ENCODE data around the gene AKNA. TPM values are rescaled to one million over a fixed set of nuclear protein-coding genes. Genes with fewer than 3 reads are reported as not detected.
"Not testable (repeated sequence)": the region's sequence is repeated elsewhere in the genome, so short reads cannot be mapped to it uniquely, and the experiment has no call there.

AKNA gene
- polyA plus RNA-seq, 1 donor from 2014 or later, result 1.2 TPM

- no peaks in the 10 kb centered on the region for H3K9me2 ChIP-seq (ENCODE audit: insufficient read depth, low read length)
- H3K9ac ChIP-seq (ENCODE audit: low read length), result no peak overlapping the region
- H3F3A ChIP-seq (ENCODE audit: insufficient read depth, low read length, poor library complexity, severe bottlenecking), result no peaks in the 10 kb centered on the region
- H2AFZ ChIP-seq (ENCODE audit: low read depth, low read length), result no peak overlapping the region
- no peaks in the 10 kb centered on the region for H4K20me1 ChIP-seq (ENCODE audit: insufficient read depth)
- no peaks in the 10 kb centered on the region for H3K27me3 ChIP-seq (ENCODE audit: insufficient read depth, low read depth, low read length)
- no peak overlapping the region for H3K4me2 ChIP-seq (ENCODE audit: low read length)
- H3K79me2 ChIP-seq (replicated peaks; ENCODE audit: insufficient read depth, low read length), result no peaks in the 10 kb centered on the region
- TF ChIP-seq EZH2 (IDR thresholded peaks at IDR 0.05; ENCODE audit: borderline replicate concordance, insufficient read depth, low read length, poor library complexity, severe bottlenecking) (no peak), POLR2AphosphoS5 (IDR thresholded peaks at IDR 0.05) (no peak), EP300 (conservative IDR thresholded peaks at IDR 0.05; ENCODE audit: poor library complexity, severe bottlenecking) (no peak), MXI1 (conservative IDR thresholded peaks at IDR 0.05; ENCODE audit: poor library complexity, severe bottlenecking) (no peak), SMC3 (conservative IDR thresholded peaks at IDR 0.05; ENCODE audit: poor library complexity) (no peak), REST (IDR thresholded peaks at IDR 0.05; ENCODE audit: borderline replicate concordance) (no peak), CTCF (IDR thresholded peaks at IDR 0.05; ENCODE audit: poor library complexity, severe bottlenecking) (no peak), TAF1 (IDR thresholded peaks at IDR 0.05; ENCODE audit: low read depth) (no peak), RAD21 (conservative IDR thresholded peaks at IDR 0.05) (no peak)
- H3K4me3 ChIP-seq (ENCODE audit: low read length), result no peak overlapping the region
- H3K9me3 ChIP-seq (ENCODE audit: low read length), result no peaks in the 10 kb centered on the region
- H3K27ac ChIP-seq (ENCODE audit: low read length), result no peak overlapping the region
- H3K36me3 ChIP-seq (ENCODE audit: insufficient read depth, low read length), result no peaks in the 10 kb centered on the region
Observed at GRCh38 chr9:114321759-114322158, 66.0 kb downstream of the AKNA start.

- H3K9me3 ChIP-seq (ENCODE audit: low read length); H3F3A ChIP-seq (ENCODE audit: insufficient read depth, low read length, poor library complexity, severe bottlenecking); H3K4me3 ChIP-seq (ENCODE audit: low read length); H2AFZ ChIP-seq (ENCODE audit: low read depth, low read length); H3K4me2 ChIP-seq (ENCODE audit: low read length); H3K36me3 ChIP-seq (ENCODE audit: insufficient read depth, low read length); H3K9me2 ChIP-seq (ENCODE audit: insufficient read depth, low read length); H3K9ac ChIP-seq (ENCODE audit: low read length); H3K27me3 ChIP-seq (ENCODE audit: insufficient read depth, low read depth, low read length); H4K20me1 ChIP-seq (ENCODE audit: insufficient read depth); H3K27ac ChIP-seq (ENCODE audit: low read length); H3K79me2 ChIP-seq (replicated peaks; ENCODE audit: insufficient read depth, low read length): not testable (repeated sequence)
Observed at GRCh38 chr9:114320710-114321109, 67.1 kb downstream of the AKNA start.

GRCh38 chr9:114319147-114319546 lies 68.6 kb downstream of the AKNA start:
- H3K9me3 ChIP-seq (ENCODE audit: low read length), result no peaks in the 10 kb centered on the region
- H3K27ac ChIP-seq (ENCODE audit: low read length), result no peak overlapping the region
- TF ChIP-seq EZH2 (IDR thresholded peaks at IDR 0.05; ENCODE audit: borderline replicate concordance, insufficient read depth, low read length, poor library complexity, severe bottlenecking), result no peak
- no peak for TF ChIP-seq REST (IDR thresholded peaks at IDR 0.05; ENCODE audit: borderline replicate concordance)
- no peak for TF ChIP-seq EP300 (conservative IDR thresholded peaks at IDR 0.05; ENCODE audit: poor library complexity, severe bottlenecking)
- no peak for TF ChIP-seq TAF1 (IDR thresholded peaks at IDR 0.05; ENCODE audit: low read depth)
- TF ChIP-seq POLR2AphosphoS5 (IDR thresholded peaks at IDR 0.05), result no peak
- no peak for TF ChIP-seq SMC3 (conservative IDR thresholded peaks at IDR 0.05; ENCODE audit: poor library complexity)
- TF ChIP-seq RAD21 (conservative IDR thresholded peaks at IDR 0.05), result no peak
- no peak for TF ChIP-seq CTCF (IDR thresholded peaks at IDR 0.05; ENCODE audit: poor library complexity, severe bottlenecking)
- TF ChIP-seq MXI1 (conservative IDR thresholded peaks at IDR 0.05; ENCODE audit: poor library complexity, severe bottlenecking), result no peak
- H3K79me2 ChIP-seq (replicated peaks; ENCODE audit: insufficient read depth, low read length), result no peaks in the 10 kb centered on the region
- no peaks in the 10 kb centered on the region for H3K9me2 ChIP-seq (ENCODE audit: insufficient read depth, low read length)
- no peak overlapping the region for H3K9ac ChIP-seq (ENCODE audit: low read length)
- no peaks in the 10 kb centered on the region for H3K36me3 ChIP-seq (ENCODE audit: insufficient read depth, low read length)
- no peak overlapping the region for H2AFZ ChIP-seq (ENCODE audit: low read depth, low read length)
- no peaks in the 10 kb centered on the region for H4K20me1 ChIP-seq (ENCODE audit: insufficient read depth)
- H3K4me2 ChIP-seq (ENCODE audit: low read length), result no peak overlapping the region
- H3K4me3 ChIP-seq (ENCODE audit: low read length), result no peak overlapping the region
- H3F3A ChIP-seq (ENCODE audit: insufficient read depth, low read length, poor library complexity, severe bottlenecking), result no peaks in the 10 kb centered on the region
- H3K27me3 ChIP-seq (ENCODE audit: insufficient read depth, low read depth, low read length), result no peaks in the 10 kb centered on the region
